T follicular helper cell (primary cell): ENCODE measurements around the gene THBS3.
"Not testable (repeated sequence)": the region's sequence is repeated elsewhere in the genome, so short reads cannot be mapped to it uniquely, and the experiment has no call there.

Source experiments
- DNase-seq: peaks from one replicate; pipeline ENCODE4 v3.0.0-alpha.2; 2020; ENCODE audit warnings: low read depth

The THBS3 gene

GRCh38 chr1:155233502-155233901 lies 25.8 kb upstream of the THBS3 start:
- DNase-seq, result not testable (repeated sequence)

DNA sequence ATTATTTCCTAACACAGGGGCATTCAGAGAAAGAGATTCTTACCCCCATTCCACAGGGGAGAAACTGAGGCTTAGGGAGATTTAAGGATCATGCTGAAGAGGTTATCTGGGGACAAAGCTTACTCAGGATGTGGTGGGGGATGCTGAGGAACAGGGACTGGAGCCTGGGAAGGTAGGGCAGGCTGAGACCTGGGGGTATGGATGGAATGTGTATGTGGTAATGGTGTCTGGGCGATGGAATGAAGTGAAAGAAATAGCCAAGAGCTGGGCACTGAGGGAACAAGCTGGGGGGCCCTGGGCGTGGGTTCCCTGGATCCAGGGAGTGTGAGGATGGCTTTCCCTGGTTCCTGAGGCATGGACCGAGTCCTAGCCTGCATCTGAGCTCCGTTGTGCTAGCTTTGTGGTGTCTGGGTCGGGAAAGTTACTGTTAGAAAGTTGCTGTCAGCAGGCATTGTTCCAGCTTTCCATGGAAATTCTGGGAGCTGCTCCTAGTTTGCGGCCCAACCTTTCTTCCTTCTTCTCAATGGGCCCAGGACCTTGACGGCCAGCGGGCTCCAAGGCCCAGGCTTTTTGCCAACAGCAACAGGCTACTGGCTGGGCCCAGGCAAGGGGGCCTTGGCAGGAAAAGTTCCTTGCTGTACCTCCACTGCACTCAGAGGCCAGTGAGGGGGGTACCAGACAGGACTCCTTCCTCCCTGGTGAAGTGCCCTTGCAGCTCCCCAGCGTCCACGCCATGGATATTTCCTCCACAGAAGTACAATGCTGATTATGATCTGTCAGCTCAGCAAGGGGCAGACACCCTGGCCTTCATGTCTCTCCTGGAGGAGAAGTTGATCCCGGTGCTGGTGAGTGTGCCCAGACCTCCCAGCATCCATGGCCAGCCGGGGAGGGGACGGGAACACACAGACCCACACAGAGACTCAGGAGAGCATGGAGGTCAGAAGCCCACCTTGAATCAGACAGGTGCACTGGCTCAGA lies 24.6 kb upstream of the THBS3 start:
- not testable (repeated sequence) for DNase-seq

GRCh38 chr1:155231302-155231701 lies 23.6 kb upstream of the THBS3 start:
- DNase-seq, result not testable (repeated sequence)

- no peak for DNase-seq
Measured at GRCh38 chr1:155228096-155228427, 20.4 kb upstream of the THBS3 start.

GRCh38 chr1:155227261-155228095 lies 19.8 kb upstream of the THBS3 start:
- DNase-seq, result peak; percentile 94

GRCh38 chr1:155226910-155227260 lies 19.2 kb upstream of the THBS3 start:
- DNase-seq, result no peak

DNA sequence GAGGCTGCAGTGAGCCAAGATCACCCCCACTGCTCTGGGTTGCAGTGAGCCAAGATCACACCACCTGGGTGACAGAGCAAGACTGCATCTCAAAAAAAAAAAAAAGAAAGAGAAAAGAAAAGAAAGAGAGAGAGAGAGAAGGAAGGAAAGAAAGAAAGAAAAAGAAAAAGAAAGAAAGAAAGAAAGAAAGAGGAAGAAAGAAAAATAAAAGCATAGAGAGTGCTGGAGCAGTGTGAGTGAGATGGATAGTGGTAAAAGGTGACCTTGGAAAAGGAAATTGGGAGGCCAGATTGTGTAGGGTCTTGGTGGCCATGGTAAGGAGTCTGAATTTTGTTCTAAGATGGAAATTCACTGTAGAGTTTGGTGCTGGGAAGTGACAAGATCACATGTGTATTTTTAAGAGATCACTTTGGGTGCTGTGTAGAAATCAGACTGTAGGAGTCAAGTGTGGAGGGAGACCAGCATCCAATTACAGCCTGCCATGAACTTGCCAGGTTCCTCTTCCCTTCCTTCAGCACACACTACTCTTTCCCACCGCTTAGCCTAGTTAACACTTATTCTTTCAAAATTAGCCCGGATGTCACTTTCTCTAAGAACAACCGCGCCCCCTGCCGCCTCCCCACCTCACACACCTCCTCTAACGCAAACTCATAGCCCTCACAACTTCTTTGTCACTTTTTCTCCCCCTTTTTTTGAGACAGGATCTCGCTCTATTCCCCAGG lies 18.7 kb upstream of the THBS3 start:
- DNase-seq, result peak; percentile 76

DNA sequence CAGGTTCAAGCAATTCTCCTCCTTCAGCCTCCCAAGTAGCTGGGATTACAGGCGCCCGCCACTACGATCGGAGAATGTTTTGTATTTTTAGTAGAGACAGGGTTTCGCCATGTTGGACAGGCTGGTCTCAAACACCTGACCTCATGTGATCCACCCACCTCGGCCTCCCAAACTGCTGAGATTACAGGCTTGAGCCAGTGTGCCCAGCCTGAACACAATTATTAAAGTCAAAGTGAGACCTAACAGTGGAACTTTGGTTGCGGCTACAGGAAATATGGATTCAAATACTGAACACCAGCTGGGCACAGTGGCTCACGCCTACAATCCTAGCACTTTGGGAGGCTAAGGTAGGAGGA lies 17.7 kb upstream of the THBS3 start:
- DNase-seq, result not testable (repeated sequence)

- no peak for DNase-seq
Measured at GRCh38 chr1:155223047-155223446, 15.3 kb upstream of the THBS3 start.

- DNase-seq, result not testable (repeated sequence)
Measured at GRCh38 chr1:155220211-155220965, 12.7 kb upstream of the THBS3 start.

- DNase-seq, result no peak
Measured at GRCh38 chr1:155219592-155220031, 11.9 kb upstream of the THBS3 start.

DNA sequence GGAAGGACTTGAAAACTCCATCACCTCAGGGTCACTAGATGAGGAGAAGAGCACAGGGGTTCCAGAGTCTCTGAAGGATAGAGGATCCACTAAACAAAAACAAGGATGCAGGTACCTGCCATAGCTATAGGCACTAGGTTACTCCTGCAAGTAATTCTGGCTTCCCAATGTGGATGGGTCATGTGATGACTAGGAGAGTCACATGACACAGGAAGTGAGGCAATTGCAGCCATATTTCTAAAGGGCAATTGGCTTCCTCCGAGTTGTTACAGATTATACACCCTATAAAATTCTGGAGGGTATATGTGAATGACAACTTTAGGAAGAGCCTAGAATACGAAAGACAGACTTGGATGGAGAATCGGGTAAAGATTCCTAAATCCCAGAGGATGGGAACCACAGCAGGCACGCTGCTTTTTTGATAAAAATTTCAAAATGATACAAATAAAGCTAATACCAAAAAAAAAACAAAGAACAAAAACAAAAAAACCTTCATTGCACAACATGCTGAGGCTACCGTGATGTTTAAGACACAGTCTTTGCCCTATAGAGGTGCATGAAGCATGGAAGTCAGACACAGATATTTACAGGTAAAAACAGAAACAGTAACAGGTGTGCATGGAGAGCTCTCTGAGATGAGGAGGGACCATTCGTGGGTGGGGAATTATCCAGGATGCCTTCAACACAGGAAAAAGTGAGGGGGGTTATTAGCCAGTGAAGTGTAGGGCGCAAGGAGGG lies 11.3 kb upstream of the THBS3 start:
- no peak for DNase-seq

DNA sequence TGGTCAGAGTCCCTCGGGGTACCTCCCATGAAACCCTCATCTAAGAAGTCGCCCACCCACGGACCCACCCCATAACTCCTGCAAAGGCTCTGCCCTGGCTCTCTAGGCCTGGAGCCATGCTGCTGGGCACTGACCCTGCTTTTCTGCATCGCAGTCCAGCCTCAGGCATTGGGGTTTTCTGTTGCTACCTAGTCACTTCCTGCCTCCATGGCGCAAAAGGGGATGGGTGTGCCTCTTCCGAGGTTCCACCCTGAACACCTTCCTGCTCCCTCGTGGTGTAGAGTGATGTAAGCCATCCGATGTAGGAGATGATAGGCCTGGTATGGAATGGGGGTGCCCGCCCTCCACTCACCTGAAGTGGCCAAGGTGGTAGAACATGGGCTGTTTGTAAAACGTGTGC lies 7.0 kb upstream of the THBS3 start:
- DNase-seq, result not testable (repeated sequence)

DNA sequence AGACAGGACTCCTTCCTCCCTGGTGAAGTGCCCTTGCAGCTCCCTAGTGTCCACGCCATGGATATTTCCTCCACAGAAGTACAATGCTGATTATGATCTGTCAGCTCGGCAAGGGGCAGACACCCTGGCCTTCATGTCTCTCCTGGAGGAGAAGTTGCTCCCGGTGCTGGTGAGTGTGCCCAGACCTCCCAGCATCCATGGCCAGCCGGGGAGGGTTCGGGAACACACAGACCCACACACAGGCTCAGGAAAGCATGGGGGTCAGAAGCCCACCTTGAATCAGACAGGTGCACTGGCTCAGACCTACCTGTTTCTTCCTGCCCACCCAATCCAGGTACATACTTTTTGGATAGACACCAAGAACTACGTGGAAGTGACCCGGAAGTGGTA lies 4.3 kb upstream of the THBS3 start:
- DNase-seq, result not testable (repeated sequence)

DNA sequence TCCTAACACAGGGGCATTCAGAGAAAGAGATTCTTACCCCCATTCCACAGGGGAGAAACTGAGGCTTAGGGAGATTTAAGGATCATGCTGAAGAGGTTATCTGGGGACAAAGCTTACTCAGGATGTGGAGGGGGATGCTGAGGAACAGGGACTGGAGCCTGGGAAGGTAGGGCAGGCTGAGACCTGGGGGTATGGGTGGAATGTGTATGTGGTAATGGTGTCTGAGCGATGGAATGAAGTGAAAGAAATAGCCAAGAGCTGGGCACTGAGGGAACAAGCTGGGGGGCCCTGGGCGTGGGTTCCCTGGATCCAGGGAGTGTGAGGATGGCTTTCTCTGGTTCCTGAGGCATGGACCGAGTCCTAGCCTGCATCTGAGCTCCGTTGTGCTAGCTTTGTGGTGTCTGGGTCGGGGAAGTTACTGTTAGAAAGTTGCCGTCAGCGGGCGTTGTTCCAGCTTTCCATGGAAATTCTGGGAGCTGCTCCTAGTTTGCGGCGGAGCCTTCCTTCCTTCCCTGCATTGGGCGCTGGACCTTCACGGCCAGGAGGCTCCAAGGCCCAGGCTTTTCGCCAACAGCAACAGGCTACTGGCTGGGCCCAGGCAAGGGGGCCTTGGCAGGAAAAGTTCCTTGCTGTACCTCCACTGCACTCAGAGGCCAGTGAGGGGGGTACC lies 3.8 kb upstream of the THBS3 start:
- DNase-seq, result not testable (repeated sequence)

- DNase-seq, result no peak
Measured at GRCh38 chr1:155210314-155211104, 2.8 kb upstream of the THBS3 start.

- no peak for DNase-seq
Measured at GRCh38 chr1:155209312-155209721, 1.6 kb upstream of the THBS3 start.

DNA sequence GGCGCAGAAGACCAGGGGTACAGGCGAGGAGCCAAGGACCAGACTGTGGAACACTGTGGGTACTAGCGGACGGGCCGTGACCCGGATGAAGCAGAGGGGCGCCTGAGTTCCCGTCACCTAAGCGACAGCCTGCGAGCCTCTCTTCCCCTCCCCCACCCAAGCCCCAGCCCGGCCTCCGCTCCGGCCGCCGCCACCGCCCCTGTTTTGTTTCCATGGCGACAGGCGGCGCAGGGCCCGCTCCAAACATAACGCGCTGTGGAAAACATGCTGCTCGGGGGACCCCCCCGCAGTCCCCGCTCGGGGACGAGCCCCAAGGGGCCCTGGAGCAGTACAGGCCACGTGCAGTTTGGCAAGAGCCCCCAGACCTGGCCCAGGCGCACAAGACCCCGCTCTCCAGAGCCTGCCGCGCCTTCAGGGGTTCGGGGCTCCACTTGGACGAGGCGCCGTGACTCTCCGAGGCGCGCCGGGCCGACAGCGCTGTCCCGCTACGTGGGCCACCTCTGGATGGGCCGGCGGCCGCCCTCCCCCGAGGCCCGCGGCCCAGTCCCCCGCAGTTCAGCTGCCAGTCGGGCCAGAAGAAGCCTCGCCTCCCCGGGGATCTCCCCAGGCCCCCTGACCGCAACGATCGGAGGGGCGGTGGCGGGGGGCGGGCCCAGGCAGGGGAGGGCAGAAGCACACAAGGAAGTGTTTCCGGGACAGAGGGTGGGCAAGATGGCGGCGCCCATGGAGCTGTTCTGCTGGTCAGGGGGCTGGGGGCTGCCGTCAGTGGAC lies 1.0 kb upstream of the THBS3 start, which contains the start of gene MTX1:
TSS of gene MTX1 (plus strand) at position 155 of the 771 bp plus-strand sequence. CDS start at position 265, 110 bp downstream.
- DNase-seq, result peak; percentile 85
